NCI-H774 (cell line): Measurements from ENCODE around the gene CACNA1B.
"Not testable (repeated sequence)": the region's sequence is repeated elsewhere in the genome, so short reads cannot be mapped to it uniquely, and the experiment has no call there.

Source experiments
- DNase-seq: peaks from one replicate; lab custom pipeline; 2025; lab: John Stamatoyannopoulos, UW

The CACNA1B gene

DNA sequence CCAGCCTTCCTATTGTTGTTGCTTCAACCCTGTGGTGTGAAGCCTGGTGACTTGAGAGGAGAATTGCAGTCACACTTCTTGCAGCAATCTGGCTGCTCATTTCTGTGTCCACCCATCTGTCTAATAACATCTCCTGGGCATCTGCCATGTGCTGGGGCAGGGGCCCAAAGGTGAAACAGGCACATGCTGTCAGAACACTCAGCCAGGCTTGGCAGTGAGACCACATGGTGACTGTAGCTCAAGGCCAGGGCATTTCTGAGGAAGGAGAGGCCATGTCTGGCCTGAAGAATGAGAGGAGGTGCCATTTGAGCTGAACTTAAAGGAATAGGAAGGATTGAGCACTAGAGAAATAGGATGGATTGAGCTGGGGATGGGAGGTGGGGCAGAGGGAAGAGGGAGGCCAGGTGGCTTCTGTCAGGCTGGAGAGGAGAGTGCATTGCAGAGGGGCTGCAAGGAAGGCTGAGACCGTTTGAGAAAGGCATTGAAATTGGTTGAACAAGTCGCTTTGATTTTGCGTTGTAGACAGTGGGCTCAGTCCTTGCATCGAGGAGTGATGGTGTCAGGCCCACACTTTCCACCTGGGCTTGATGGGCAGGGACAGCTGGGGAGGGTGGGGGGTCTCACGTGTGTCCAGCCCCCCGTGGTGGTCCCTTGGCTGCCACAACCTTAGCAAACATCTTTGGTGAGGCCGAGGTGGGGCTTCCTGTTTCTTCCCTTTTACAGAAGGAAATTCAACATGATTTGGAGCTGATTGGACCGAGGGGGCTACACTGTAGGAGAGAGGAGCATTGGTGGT, 222.4 kb downstream of the CACNA1B start:
- DNase-seq, result no peak

DNA sequence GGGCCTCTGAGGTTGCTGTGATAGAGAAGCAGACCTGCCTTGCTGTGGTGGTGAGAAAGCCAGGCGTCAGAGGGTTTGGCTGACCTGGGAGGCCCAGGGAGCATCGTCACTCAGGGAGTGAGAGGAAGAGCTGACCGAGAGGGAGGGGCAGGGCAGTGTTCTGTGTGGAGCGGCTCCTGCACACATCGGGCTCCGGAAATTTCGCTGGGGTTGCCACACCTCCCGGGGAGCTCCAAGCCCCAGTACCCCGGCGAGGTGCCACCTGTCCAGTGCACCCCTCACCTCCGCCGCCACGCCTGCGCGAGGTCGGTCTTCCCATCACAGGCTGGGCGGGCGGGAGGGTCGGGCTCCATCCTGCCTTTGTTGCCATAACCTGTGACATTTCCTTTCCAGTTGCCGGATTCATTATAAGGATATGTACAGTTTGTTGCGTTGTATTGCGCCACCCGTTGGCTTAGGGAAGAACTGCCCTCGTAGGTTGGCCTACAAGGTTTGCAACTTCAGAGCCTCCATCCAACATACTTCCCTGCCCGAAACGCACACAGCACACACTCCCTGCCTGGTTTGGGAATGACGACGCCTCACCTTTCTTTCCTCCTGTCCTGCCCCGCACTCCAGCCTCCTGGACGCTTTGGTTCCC, 223.2 kb downstream of the CACNA1B start:
- DNase-seq, result no peak

DNA sequence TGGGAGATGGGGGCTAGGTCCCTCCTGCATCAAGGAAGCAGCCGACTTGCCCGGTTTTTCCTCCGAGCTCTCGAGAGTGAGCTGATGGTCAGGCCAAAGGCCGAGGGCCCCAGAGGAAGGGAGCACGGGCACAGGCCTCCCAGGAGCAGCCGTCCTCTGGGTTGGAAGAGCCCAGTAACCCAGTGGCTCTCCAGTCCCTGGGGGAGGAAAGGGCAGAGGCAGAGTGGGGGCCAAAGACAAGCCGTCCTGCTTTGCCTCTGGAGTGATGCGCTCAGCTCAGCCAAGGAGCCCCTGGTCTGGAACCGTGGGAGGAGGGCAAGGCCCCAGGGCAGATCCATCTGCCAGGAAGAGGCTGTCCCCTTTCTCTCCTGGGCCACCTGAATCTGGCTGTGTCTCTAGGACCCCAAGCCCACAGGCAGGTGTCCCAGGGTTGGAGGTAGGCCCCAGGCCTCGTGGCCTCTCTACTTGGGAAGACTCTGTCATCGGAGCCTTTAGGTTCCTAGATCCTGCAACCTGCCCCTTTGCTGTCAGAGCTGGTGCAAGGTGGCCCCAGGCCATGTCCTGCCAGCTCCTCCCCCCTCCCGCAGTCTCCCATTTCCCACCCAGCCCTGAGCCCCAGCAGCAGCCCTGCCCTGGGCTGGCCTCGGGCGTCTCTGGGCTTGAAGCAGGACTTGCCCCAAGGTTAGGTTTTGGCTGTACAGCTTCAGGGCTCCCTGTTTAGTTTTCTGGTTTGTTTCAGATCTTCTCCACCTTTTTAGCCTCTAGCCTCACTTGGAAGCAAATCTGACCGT, 224.1 kb downstream of the CACNA1B start:
- no peak for DNase-seq

DNA sequence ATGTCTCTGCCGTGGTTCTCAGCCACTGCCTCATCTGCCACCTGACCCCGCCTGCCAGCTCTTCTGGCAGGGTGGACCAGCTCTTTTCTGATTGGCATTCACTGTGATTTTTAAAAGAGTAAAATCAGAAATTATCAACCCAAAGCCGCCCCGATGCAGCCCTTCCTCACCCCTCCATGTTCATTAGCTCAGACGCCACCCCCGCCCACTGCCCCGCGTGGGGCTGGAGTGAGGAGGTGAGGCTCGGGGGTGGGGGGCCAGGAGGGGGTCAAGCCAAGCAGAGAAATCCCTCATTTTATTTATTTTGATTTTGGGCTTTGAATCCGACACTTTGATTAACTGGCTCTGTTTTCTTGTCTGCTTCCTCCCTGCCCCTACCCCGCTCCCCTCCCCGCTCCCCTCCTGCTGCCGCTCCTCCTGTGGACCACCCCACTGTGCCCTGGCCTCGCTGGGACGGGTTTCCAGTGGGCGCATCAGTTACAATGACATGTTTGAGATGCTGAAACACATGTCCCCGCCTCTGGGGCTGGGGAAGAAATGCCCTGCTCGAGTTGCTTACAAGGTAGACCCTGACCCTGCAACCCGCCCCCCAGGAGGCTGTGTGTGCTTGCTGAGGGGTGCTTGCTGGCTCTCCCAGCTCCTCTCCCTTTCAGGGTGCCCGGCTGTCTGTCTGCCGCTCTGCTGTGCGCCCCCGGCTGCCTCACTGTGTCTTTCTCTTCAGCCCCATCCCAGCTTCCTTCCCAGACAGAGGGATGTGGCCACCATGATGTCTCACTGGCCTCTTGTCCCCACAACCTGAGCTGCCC, 224.9 kb downstream of the CACNA1B start:
- no peak for DNase-seq

DNA sequence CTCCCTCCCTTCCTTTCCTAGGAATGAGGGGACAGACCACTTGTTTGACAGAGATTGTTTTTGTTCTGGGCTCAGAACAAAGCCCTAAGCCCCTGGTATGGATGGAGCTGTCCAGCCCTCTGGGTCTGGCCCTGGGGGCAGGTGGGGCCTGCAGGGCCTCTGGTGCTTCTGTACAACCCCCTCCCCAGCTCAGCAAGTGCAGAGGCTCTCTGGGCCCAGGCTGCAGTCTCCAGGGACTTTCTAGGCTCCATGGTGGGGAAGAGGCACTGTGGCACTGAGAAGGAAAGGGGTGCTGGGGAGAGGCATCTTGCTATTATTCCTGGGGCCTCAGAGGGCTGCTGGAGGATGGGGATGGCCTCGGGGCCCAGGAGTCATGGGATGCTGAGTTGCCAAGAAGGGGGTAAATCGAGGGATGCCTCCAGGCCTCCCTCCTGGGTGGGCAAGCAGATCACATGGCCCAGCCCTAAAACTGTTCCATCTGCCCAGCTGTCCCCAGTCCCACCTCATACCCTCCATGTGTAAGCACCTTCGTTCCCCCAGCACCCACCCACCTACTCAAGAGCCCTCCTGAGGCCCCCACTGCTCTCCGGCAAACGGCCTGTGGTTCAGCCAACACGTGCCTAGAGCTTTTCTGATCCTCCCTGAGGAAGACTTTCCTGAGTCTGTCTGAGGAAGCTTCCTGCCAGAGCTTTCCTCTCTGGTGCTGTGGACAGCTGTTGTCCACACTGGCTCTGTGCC, 225.7 kb downstream of the CACNA1B start:
- DNase-seq, result no peak

DNA sequence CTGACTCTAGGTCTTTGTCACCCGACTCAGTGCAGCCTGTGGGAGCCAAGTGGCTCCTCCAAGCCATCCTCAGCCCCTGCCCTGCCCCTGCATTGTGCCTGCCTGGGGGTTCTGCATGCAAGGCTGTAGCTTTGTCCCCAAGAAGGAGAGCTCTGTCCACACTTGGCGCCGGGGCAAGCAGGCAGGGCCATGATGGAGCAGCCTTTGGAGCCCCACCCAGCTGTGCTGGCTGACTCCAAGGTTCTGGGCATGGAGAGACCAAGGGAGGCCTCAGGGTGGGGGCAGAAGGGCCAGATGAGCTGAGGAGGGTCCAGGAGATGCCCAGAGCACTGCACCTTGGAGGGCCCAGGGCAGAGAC, 226.2 kb downstream of the CACNA1B start:
- DNase-seq, result no peak

DNA sequence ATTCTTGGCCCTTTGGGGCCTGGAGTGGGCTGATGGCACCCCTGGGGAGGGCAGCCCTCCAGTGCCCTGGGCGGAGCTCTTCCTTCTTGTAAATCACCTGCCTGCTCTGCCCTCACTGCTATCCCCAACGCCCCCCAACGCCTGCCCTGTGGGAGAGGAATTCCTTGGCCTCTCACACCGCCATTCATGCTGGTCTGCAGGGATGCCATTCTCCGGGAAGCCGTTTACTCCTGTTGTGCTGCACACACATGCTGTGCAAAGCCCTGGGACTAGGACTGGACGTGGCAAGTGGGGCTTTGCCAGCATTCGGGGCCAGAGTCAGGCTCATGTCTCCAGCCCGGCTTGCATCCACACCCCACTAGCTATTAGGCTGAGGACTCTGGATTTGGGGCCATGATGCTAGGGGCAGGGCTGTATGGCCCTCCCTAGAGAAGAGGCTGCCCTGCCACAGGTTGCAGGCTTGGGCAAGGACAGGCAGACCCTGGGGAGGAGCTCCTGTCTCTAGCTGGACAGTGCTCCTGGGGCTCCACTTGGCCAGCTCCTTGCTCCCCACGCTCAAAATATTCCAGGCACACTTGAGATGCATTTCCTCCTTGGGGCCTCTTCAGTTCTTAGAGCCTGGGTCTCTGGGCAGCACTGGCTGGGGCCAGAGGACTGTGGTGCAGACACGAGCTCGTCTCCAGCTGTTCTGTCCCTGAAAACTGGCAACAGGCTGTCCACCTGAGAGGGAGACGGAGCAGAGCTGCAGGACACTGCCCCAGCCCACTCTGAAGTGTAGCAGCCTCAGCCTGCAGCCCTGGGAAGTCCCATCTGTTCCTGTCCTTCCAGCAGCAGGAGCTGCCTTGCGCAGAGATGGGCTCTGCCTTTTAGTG, 226.9 kb downstream of the CACNA1B start:
- DNase-seq, result no peak

DNA sequence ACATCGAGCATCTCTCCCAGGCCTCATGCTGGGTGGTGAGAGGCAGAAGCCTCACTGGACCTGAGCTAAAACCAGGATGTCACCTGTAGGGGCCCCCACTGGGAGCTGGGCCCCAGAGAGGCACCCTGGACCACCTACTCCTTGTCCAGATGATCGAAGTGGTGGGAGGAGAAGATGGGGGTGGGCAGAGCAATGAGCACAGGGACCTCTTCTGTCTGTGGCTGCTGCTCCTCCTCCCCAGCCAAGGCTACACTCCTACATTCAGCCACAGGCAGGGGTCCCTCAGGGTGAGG, 227.5 kb downstream of the CACNA1B start:
- no peak for DNase-seq

DNA sequence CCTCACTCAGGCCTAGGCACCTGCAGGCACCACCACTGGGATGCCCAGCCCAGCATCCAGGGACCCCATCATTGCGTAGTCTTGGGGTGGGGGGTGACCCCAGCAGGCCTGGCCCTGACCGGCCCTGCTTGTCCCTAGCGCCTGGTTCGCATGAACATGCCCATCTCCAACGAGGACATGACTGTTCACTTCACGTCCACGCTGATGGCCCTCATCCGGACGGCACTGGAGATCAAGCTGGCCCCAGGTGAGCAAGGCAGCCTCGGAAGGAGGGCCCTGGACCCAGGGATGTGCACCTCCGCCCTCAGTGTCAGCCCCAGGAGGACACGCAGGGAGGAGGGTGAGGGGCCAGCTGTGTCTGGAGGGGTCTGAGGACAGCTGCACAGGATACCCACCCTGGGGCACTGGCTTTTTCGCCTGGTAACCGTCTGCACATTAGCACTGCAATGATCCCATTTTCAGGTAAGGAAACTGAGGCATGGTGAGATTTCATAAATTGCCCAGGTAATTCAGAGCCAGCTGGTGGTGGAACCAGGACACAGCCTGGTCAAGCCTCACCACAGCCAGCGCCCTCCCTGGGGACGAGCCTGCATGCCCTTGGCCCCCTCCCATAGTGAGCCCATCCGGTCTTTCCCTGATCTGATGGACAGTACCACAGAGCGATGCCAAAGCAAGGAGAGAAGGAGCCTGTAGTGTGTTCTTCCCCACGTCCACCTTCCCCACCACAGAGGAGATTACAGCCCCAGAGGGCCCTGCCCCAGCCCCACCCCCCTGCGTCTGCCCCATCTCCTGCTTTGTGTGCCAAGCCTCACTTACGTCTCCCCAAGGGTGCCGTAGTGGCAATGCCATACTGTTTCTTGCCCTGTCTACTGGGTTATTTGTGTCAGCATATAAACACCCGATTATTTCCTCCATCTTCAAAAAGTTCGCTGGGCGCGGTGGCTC, 228.3 kb downstream of the CACNA1B start:
- no peak for DNase-seq

DNA sequence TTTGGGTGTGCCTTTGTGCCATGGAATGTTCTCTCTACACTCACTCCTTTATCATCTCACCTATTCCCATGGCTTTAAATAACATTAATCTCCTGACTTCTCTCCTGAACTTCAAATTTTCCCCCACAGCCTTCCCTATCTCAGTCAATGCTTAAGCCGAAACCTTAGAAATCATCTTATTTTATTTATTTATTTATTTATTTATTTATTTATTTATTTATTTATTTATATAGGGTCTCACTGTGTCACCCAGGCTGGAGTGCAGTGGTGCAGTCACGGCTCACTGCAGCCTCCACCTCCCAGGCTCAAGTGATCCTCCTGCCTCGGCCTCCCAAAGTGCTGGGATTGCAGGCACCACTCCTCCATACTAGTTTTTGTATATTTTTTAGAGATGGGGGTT, 229.5 kb downstream of the CACNA1B start:
- not testable (repeated sequence) for DNase-seq

DNA sequence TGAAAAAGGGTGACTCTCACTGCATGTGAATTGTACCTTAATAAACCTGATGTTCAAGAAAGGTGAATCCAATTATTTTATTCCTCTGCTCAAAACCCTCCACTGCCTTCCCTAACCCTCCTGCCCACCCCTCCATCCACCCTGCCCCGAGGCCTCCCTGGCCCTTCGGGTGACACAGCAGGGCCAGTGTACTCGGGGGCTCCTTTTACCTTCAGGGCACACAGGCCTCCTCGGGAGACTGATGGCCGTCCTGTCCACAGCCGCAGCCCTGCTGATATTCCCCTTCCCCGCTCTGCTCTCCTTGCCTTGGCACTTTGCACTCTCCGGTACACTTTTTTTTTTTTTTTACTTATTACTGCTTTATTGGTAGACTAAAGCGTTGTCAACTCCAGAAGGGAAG, 234.0 kb downstream of the CACNA1B start:
- DNase-seq, result no peak

DNA sequence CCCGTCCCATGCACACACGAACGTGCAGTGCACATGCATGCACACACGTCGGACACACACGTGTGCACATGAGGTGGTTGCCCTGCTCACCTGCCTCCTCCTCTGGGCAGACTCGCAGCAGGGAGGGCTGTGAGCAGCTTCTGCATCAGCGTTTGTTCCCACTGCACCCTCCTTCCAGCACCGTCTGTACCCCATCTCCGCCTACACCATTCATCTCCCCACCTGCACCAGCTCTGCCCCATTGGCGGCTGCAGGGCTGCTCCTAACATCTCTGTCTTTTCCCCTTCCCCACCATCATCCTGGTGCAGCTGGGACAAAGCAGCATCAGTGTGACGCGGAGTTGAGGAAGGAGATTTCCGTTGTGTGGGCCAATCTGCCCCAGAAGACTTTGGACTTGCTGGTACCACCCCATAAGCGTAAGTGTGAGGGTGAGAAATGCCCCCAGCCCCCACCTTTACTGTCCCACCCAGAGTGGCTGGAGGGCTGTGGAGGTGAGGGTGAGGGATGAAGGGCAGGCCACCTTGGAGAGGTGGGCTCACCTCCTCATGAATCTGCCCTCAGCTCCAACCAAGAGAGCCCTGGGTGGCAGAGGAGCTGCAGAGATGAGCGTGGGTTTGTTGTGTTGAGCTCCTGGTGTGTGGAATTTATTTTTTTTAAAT, 234.6 kb downstream of the CACNA1B start:
- no peak for DNase-seq

DNA sequence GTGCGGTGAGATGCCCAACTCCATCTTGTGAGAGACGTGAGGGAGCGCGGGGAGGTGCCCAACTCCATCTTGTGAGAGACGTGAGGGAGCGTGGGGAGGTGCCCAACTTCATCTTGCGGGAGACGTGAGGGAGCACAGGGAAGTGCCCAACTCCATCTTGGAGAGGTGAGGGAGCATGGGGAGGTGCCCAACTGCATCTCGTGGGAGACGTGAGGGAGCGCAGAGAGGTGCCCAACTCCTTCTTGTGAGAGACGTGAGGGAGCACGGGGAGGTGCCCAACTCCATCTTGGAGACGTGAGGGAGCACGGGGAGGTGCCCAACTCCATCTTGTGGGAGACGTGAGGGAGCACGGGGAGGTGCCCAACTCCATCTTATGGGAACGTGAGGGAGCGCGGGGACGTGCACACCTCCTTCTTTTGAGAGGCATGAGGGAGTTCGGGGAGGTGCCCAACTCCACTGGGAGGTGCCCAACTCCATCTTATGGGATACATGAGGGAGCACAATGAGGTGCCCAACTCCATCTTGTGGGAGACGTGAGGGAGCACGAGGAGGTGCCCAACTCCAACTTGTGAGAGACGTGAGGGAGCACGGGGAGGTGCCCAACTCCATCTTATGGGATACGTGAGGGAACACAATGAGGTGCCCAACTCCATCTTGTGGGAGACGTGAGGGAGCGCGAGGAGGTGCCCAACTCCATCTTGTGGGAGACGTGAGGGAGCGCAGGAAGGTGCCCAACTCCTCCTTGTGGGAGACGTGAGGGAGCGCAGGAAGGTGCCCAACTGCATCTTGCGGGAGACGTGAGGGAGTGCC, 235.4 kb downstream of the CACNA1B start:
- DNase-seq, result no peak

DNA sequence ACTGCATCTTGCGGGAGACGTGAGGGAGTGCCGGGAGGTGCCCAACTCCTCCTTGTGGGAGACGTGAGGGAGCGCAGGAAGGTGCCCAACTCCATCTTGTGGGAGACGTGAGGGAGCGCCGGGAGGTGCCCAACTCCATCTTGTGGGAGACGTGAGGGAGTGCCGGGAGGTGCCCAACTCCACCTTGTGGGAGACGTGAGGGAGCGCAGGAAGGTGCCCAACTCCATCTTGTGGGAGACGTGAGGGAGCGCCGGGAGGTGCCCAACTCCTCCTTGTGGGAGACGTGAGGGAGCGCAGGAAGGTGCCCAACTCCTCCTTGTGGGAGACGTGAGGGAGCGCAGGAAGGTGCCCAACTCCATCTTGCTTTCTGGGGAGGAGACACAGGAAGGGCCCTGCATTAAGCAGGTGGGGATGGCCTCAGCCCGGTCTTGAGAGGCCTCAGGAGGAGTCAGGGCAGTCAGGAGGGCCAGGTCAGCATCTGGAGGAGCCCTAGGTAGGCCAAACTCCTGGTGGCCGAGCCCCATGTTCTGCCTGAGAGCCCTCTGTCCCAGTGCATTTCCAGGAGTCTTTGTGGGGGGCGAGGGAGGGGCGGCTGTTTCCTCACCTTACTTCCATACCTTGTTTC, 236.2 kb downstream of the CACNA1B start:
- DNase-seq, result not testable (repeated sequence)

DNA sequence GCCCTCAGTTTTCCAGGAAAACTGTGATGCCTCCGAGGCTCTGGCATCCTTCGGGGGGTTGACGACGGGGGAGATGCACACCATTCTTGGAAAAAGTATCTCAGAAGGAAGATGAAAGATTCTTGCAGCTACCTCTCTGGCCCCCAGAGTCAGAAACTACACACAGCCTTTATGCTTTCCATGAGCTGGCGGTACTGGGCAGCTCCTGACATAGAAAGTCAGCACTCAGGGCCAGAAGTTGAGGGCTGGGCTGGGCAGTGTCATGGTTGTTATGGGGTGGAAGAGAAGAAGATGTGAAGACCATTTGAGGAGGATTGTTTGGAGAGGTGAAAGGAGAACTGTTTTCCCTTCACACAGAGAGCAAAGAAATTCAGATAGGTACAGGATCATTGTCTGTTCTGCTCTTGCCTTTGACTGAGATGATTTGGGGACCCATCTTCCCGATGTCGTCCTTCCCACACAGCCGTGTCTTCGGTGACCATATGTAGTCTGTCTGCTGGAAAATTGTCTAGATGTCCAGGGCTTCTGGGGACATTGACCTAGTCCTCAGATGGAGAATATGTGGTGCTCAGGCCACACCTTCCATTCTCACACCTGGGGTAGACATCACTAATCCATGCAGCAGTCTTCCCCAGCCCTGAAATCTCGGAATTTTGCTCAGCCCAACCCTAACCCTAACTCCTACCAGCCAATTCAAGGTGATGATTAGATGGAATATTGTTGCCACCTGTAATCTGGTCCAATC, 237.1 kb downstream of the CACNA1B start:
- DNase-seq, result no peak

DNA sequence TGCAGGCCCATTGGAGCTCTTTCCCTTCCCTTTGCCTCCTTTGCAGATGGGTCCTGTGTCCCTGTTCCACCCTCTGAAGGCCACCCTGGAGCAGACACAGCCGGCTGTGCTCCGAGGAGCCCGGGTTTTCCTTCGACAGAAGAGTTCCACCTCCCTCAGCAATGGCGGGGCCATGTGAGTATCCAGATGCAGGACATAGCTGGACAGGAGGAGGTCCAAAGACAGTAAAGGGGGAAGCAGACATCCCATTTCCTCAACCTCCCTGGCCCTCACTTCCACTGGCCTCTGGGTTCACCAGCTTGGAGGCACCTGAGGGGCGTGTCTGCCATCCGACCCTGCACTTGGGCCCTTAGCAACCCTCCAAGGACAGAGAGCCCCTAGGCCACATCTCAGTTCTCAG, 237.9 kb downstream of the CACNA1B start:
- DNase-seq, result no peak

DNA sequence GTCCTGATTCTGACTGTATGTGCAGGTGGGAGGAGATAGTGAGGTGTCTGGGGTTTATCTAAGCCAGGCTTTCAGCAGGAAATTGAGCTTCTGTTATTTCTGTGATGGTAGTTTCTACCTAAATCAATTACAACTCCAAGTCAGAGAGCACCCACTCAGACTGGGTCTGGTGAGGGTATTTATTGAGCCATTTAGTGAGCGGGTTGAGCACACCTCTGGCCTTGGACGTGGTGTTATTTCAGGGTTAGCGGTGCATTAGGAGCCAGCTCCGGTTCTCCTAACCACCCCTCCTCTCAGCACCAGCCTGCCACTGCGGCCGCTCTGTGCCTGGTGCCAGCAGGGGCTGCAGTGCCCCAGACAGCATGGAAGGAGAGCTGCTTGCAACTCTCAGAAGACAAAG, 238.9 kb downstream of the CACNA1B start:
- no peak for DNase-seq
